MM.1S (cell line): ENCODE measurements around the gene MARCHF10.
A peak's percentile ranks its signal among the peaks of the same experiment; 100 is the strongest.

Experiments
- DNase-seq: peaks from one replicate; pipeline ENCODE4 v3.0.0-alpha.2; 2015
- H2AFZ ChIP-seq: fragments of 300-600 bp; sonication (generic); 2 replicates; pipeline ENCODE4 v1.6.0; 2016; ENCODE audit warnings: antibody characterized with exemption, low read length
- H3F3A ChIP-seq: fragments of 300-600 bp; sonication (generic); 2 replicates; pipeline ENCODE4 v1.6.1; 2016; ENCODE audit warnings: mild to moderate bottlenecking, antibody characterized with exemption, low read length, moderate library complexity, mixed read lengths; ENCODE audit not compliant: insufficient read depth
- H3K27ac ChIP-seq: fragments of 300-600 bp; sonication (generic); 2 replicates; pipeline ENCODE4 v1.5.1; 2016; ENCODE audit warnings: mild to moderate bottlenecking, low read length
- H3K27me3 ChIP-seq: fragments of 300-600 bp; sonication (generic); replicated peaks from 2 replicates; pipeline ENCODE4 v1.6.0; 2016; ENCODE audit warnings: low read length; ENCODE audit not compliant: insufficient read depth
- H3K36me3 ChIP-seq: fragments of 300-600 bp; sonication (generic); replicated peaks from 2 replicates; pipeline ENCODE4 v1.6.1; 2016; ENCODE audit warnings: mild to moderate bottlenecking, low read length, mixed read lengths; ENCODE audit not compliant: insufficient read depth
- H3K4me1 ChIP-seq: fragments of 300-600 bp; sonication (generic); 2 replicates; pipeline ENCODE4 v1.6.1; 2016; ENCODE audit warnings: low read length, mixed read lengths
- H3K4me2 ChIP-seq: fragments of 300-600 bp; sonication (generic); 2 replicates; pipeline ENCODE4 v1.6.0; 2016; ENCODE audit warnings: low read depth, low read length
- H3K4me3 ChIP-seq: fragments of 300-600 bp; sonication (generic); 2 replicates; pipeline ENCODE4 v1.5.1; 2016; ENCODE audit warnings: low read length, mixed read lengths
- H3K79me2 ChIP-seq: fragments of 300-600 bp; sonication (generic); 2 replicates; pipeline ENCODE4 v1.6.1; 2016; ENCODE audit warnings: mixed run types, low read length, mixed read lengths
- H3K9ac ChIP-seq: fragments of 300-600 bp; sonication (generic); 2 replicates; pipeline ENCODE4 v1.6.1; 2016; ENCODE audit warnings: low read length, mixed read lengths
- H3K9me2 ChIP-seq: fragments of 300-600 bp; sonication (generic); replicated peaks from 2 replicates; pipeline ENCODE4 v1.6.1; 2016; ENCODE audit warnings: mild to moderate bottlenecking, low read length, mixed read lengths; ENCODE audit not compliant: insufficient read depth
- H3K9me3 ChIP-seq: fragments of 300-600 bp; sonication (generic); replicated peaks from 2 replicates; pipeline ENCODE4 v1.6.1; 2016; ENCODE audit warnings: mild to moderate bottlenecking, low read length, mixed read lengths; ENCODE audit not compliant: insufficient read depth
- H4K20me1 ChIP-seq: fragments of 300-600 bp; sonication (generic); 2 replicates; pipeline ENCODE4 v1.6.1; 2016; ENCODE audit warnings: mild to moderate bottlenecking, low read length, moderate library complexity, mixed read lengths; ENCODE audit not compliant: insufficient read depth
- EZH2 ChIP-seq: fragments of 300-600 bp; sonication (generic); optimal IDR thresholded peaks from 2 replicates; pipeline ENCODE3; 2017; ENCODE audit warnings: low read depth, mild to moderate bottlenecking, antibody characterized with exemption, low read length, mixed read lengths
- EZH2phosphoT487 ChIP-seq: fragments of 300-600 bp; sonication (generic); IDR thresholded peaks from 2 replicates; pipeline ENCODE4 v1.6.1; 2018; ENCODE audit warnings: antibody characterized with exemption, low read length
- TF ChIP-seq, protein P1 (sequence below): fragments of 300-600 bp; sonication (generic); IDR thresholded peaks from 2 replicates; pipeline ENCODE4 v1.5.1; 2016; ENCODE audit warnings: antibody characterized with exemption, low read length, mixed read lengths

The MARCHF10 gene, protein sequence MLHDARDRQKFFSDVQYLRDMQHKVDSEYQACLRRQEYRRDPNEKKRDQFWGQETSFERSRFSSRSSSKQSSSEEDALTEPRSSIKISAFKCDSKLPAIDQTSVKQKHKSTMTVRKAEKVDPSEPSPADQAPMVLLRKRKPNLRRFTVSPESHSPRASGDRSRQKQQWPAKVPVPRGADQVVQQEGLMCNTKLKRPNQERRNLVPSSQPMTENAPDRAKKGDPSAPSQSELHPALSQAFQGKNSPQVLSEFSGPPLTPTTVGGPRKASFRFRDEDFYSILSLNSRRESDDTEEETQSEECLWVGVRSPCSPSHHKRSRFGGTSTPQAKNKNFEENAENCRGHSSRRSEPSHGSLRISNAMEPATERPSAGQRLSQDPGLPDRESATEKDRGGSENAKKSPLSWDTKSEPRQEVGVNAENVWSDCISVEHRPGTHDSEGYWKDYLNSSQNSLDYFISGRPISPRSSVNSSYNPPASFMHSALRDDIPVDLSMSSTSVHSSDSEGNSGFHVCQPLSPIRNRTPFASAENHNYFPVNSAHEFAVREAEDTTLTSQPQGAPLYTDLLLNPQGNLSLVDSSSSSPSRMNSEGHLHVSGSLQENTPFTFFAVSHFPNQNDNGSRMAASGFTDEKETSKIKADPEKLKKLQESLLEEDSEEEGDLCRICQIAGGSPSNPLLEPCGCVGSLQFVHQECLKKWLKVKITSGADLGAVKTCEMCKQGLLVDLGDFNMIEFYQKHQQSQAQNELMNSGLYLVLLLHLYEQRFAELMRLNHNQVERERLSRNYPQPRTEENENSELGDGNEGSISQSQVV

DNA sequence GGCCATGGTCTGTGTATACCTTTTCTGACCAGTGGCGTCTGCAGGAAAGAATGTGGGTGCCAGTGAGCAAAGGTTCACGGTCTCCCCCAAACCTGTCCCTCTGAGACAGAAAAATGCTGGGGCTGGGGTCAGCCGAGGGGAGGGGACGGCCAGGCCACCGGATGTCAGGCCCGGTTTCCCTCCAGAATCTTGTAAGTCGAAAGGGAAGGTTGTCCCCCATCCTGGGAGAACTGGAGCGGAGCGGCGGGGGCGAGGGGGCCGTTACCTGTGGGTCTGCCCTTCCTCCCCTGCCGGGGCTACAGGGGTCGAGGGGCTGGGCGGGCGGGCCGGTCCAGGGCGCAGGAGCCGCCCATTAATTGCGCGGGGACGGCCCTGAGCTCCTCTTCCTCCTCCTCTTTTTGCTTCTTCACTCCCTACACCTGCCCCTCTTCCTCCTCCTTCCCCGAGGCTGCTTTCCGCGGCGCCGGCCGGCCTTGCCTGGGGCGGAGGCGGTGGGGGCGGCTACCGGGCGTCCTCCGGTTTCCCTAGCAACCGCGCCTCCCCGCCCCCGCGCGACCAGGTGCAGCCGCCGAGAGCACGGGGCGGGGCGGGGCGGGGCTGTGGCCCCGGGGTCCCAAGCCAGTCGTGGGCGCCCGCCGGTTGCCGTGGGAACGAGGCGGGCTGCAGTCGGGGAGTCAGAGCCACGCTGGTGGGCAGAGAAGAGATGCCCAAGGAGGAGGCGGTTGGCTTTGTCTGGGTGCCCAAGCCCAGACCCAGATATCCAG is at the start of gene MARCHF10:
TSS of gene MARCHF10 (minus strand) at position 503 of the 764 bp plus-strand sequence. CDS start 6,579 bp downstream, outside the sequence.
- H4K20me1 ChIP-seq, result no peaks in the 10 kb centered on the region
- H3K79me2 ChIP-seq, result no peaks in the 10 kb centered on the region
- no peak within 1 kb of the TSS for H3K4me2 ChIP-seq
- no peaks in the 10 kb centered on the region for H3K4me1 ChIP-seq
- H3K9ac ChIP-seq, result no peak within 1 kb of the TSS
- peak; percentile 21 for DNase-seq
- H3K9me2 ChIP-seq, result no peaks in the 10 kb centered on the region
- H3F3A ChIP-seq, result no peaks in the 10 kb centered on the region
- no peak within 1 kb of the TSS for H3K27ac ChIP-seq
- no peaks in the 10 kb centered on the region for H3K9me3 ChIP-seq
- H3K36me3 ChIP-seq, result no peaks in the 10 kb centered on the region
- no peak for TF ChIP-seq EZH2phosphoT487
- no peak within 1 kb of the TSS for H3K4me3 ChIP-seq
- H2AFZ ChIP-seq, result no peak within 1 kb of the TSS
- H3K27me3 ChIP-seq, result no peaks in the 10 kb centered on the region

DNA sequence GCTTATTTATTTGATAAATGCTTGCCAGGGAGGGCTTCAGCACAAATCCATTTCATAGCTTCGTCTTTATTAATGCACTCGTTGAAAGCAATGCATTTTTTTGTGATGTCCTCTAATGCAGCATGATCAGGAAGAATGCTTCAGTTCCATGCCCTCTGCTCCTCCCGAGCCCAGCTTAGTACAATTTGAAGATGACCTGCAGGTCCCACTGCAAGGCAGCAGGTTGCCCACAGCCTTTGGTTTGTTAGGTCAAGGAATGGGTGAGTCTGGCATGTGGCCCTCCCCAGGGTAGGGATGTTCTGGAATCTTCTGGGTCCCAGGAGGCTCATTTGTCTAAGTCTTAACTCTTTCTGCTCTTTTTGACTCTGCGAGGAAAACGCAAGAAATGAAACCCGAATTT is 49.4 kb upstream of the MARCHF10 start:
- Histone ChIP-seq H4K20me1 (no peaks in the 10 kb centered on the region), H2AFZ (no peak overlapping the region), H3K27me3 (no peaks in the 10 kb centered on the region), H3K4me3 (no peak overlapping the region), H3K4me1 (no peaks in the 10 kb centered on the region), H3K9me3 (no peaks in the 10 kb centered on the region), H3K27ac (no peak overlapping the region), H3K36me3 (no peaks in the 10 kb centered on the region), H3F3A (no peaks in the 10 kb centered on the region), H3K9me2 (no peaks in the 10 kb centered on the region), H3K79me2 (no peaks in the 10 kb centered on the region), H3K4me2 (no peak overlapping the region), H3K9ac (no peak overlapping the region)
- TF ChIP-seq EZH2, result no peak
- TF ChIP-seq EZH2phosphoT487, result no peak
- TF ChIP-seq, protein P1, sequence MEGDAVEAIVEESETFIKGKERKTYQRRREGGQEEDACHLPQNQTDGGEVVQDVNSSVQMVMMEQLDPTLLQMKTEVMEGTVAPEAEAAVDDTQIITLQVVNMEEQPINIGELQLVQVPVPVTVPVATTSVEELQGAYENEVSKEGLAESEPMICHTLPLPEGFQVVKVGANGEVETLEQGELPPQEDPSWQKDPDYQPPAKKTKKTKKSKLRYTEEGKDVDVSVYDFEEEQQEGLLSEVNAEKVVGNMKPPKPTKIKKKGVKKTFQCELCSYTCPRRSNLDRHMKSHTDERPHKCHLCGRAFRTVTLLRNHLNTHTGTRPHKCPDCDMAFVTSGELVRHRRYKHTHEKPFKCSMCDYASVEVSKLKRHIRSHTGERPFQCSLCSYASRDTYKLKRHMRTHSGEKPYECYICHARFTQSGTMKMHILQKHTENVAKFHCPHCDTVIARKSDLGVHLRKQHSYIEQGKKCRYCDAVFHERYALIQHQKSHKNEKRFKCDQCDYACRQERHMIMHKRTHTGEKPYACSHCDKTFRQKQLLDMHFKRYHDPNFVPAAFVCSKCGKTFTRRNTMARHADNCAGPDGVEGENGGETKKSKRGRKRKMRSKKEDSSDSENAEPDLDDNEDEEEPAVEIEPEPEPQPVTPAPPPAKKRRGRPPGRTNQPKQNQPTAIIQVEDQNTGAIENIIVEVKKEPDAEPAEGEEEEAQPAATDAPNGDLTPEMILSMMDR, result no peak
- no peak for DNase-seq

DNA sequence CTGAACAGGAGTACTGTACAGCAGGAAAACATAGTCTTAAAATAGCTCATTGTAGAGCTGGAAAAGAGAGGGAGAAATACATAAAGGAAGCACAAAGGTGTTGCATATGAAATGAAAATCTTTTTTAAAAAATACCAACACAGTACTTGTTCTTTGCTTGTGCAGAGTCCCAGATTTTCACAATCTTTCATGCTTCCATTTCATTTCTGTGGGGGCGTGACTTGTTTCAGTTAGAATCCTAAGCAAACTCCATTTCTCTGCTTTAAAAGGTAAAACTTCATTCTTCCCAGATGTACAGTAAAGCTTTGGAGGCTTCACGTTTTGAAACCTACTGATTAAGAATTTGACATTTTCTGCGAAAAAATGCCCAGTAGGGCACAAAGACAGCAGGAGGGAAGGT is 48.5 kb upstream of the MARCHF10 start:
- Histone ChIP-seq H3K9me2 (no peaks in the 10 kb centered on the region), H3K27me3 (no peaks in the 10 kb centered on the region), H4K20me1 (no peaks in the 10 kb centered on the region), H3F3A (no peaks in the 10 kb centered on the region), H3K4me1 (no peaks in the 10 kb centered on the region), H2AFZ (no peak overlapping the region), H3K9ac (no peak overlapping the region), H3K36me3 (no peaks in the 10 kb centered on the region), H3K4me3 (no peak overlapping the region), H3K4me2 (no peak overlapping the region), H3K27ac (no peak overlapping the region), H3K79me2 (no peaks in the 10 kb centered on the region), H3K9me3 (no peaks in the 10 kb centered on the region)
- TF ChIP-seq, protein P1, result no peak
- TF ChIP-seq EZH2phosphoT487, result no peak
- DNase-seq, result no peak
